Liver (tissue), 9 donors: ENCODE data around the gene SFN. TPM values are rescaled to one million over a fixed set of nuclear protein-coding genes. Genes with fewer than 3 reads are reported as not detected.

ENCODE experiments used
- DNase-seq: peaks from one replicate; pipeline ENCODE4 v3.0.0-alpha.2; 2017; ENCODE audit warnings: low spot score
- H3K27ac ChIP-seq, 2 donors: one replicate each; pipeline ENCODE4 v1.7.0; 2013; ENCODE audit warnings: inconsistent platforms in 2 of 2, low read length in 2 of 2, control low read depth in 1 of 2, low read depth in 1 of 2, mild to moderate bottlenecking in 1 of 2
- H3K27me3 ChIP-seq, 4 donors: one replicate each; pipeline versions ENCODE4 v1.6.1 to v1.7.0; 2013; ENCODE audit warnings: low read length in 3 of 4, inconsistent platforms in 1 of 4, mild to moderate bottlenecking in 1 of 4, moderate library complexity in 1 of 4; ENCODE audit not compliant: control insufficient read depth in 4 of 4, insufficient read depth in 4 of 4
- H3K36me3 ChIP-seq, 4 donors: one replicate each; pipeline versions ENCODE4 v1.6.1 to v1.7.0; 2013; ENCODE audit warnings: low read length in 3 of 4, mild to moderate bottlenecking in 3 of 4, low read depth in 1 of 4, moderate library complexity in 1 of 4; ENCODE audit not compliant: control insufficient read depth in 4 of 4, insufficient read depth in 3 of 4
- H3K4me1 ChIP-seq, 4 donors: one replicate each; pipeline versions ENCODE4 v1.6.1 to v1.7.0; 2013; ENCODE audit warnings: low read length in 3 of 4, mild to moderate bottlenecking in 3 of 4, moderate library complexity in 1 of 4; ENCODE audit not compliant: control insufficient read depth in 4 of 4, insufficient read depth in 4 of 4
- H3K4me3 ChIP-seq, 3 donors: one replicate each; pipeline versions ENCODE4 v1.6.1 to v1.7.0; 2013; ENCODE audit warnings: low read length in 3 of 3, control low read depth in 1 of 3, low read depth in 1 of 3, mild to moderate bottlenecking in 1 of 3
- H3K9ac ChIP-seq, 2 donors: one replicate each; pipeline ENCODE4 v1.7.0; 2013; ENCODE audit warnings: low read length in 2 of 2, mild to moderate bottlenecking in 2 of 2, moderate library complexity in 2 of 2, control low read depth in 1 of 2, low read depth in 1 of 2
- H3K9me3 ChIP-seq, 4 donors: one replicate each; pipeline versions ENCODE4 v1.6.1 to v1.7.0; 2013; ENCODE audit warnings: low read length in 3 of 4; ENCODE audit not compliant: control insufficient read depth in 4 of 4
- ATF3 ChIP-seq: IDR thresholded peaks from 2 replicates; pipeline ENCODE4 v1.6.1; 2016; ENCODE audit warnings: antibody characterized with exemption
- CTCF ChIP-seq: fragments of 150-350 bp; IDR thresholded peaks from 2 replicates; pipeline ENCODE4 v1.5.1; 2017; ENCODE audit warnings: improper control_type of control experiment, low read depth, low read length; ENCODE audit not compliant: missing input control
- FOXA1 ChIP-seq: IDR thresholded peaks from 2 replicates; pipeline ENCODE4 v1.6.1; 2016; ENCODE audit warnings: antibody characterized with exemption
- FOXA2 ChIP-seq: IDR thresholded peaks from 2 replicates; pipeline ENCODE4 v1.6.1; 2016; ENCODE audit warnings: antibody characterized with exemption
- GABPA ChIP-seq, 2 donors: IDR thresholded peaks in 1 of 2; conservative IDR thresholded peaks in 1 of 2; 2 replicates each; pipeline ENCODE4 v1.6.1; 2016; ENCODE audit warnings: antibody characterized with exemption in 2 of 2, mild to moderate bottlenecking in 1 of 2, moderate library complexity in 1 of 2
- HNF4A ChIP-seq, 2 donors: conservative IDR thresholded peaks; 2 replicates each; pipeline ENCODE4 v1.6.1; 2016; ENCODE audit warnings: antibody characterized with exemption in 2 of 2, mild to moderate bottlenecking in 2 of 2
- HNF4G ChIP-seq: IDR thresholded peaks from 2 replicates; pipeline ENCODE4 v1.6.1; 2016; ENCODE audit warnings: antibody characterized with exemption
- JUND ChIP-seq, 2 donors: IDR thresholded peaks; 2 replicates each; pipeline ENCODE4 v1.6.1; 2016; ENCODE audit warnings: antibody characterized with exemption in 2 of 2
- MAX ChIP-seq: IDR thresholded peaks from 2 replicates; pipeline ENCODE4 v1.6.1; 2016; ENCODE audit warnings: antibody characterized with exemption
- NR2F2 ChIP-seq: IDR thresholded peaks from 2 replicates; pipeline ENCODE4 v1.6.1; 2016; ENCODE audit warnings: antibody characterized with exemption
- RAD21 ChIP-seq, 2 donors: IDR thresholded peaks; 2 replicates each; pipeline ENCODE4 v1.6.1; 2016; ENCODE audit warnings: antibody characterized with exemption in 2 of 2, mild to moderate bottlenecking in 2 of 2
- REST ChIP-seq: IDR thresholded peaks from 2 replicates; pipeline ENCODE4 v1.6.1; 2016; ENCODE audit warnings: antibody characterized with exemption, mild to moderate bottlenecking
- RXRA ChIP-seq, 2 donors: IDR thresholded peaks; 2 replicates each; pipeline ENCODE4 v1.6.1; 2017 to 2018; ENCODE audit warnings: antibody characterized with exemption in 2 of 2, mild to moderate bottlenecking in 1 of 2
- SP1 ChIP-seq: IDR thresholded peaks from 2 replicates; pipeline ENCODE4 v1.6.1; 2018; ENCODE audit warnings: antibody characterized with exemption, mild to moderate bottlenecking
- TAF1 ChIP-seq: conservative IDR thresholded peaks from 2 replicates; pipeline ENCODE4 v1.6.1; 2016; ENCODE audit warnings: antibody characterized with exemption, mild to moderate bottlenecking
- YY1 ChIP-seq: IDR thresholded peaks from 2 replicates; pipeline ENCODE4 v1.6.1; 2016; ENCODE audit warnings: antibody characterized with exemption, mild to moderate bottlenecking
- ZBTB33 ChIP-seq: IDR thresholded peaks from 2 replicates; pipeline ENCODE4 v1.6.1; 2016; ENCODE audit warnings: antibody characterized with exemption
- WGBS: extraction: QIAGEN DNeasy Blood & Tissue Kit; methylation state at CpG from one replicate; pipeline ENCODE4 v1.1.7; 2013; 5-methylcytosine and 5-hydroxymethylcytosine counted together
- polyA plus RNA-seq, 2 donors: library from polyadenylated mRNA; stranded (reverse) in 1 of 2; unstranded in 1 of 2; fragments of 200-250 nt in 1 of 2; fragments of >200 nt in 1 of 2; fragmentation: Nextera tagmentation in 1 of 2; extraction: Ambion mirVana in 1 of 2; gene quantifications; one replicate each; pipeline versions ENCODE4 v1.2.1 to v1.2.3, GENCODE V29; 2013 to 2015
- total RNA-seq, 2 donors: library from RNA; depleted of rRNA; stranded (reverse); fragments of >200 nt; gene quantifications; one replicate each; pipeline ENCODE4 v1.2.3, GENCODE V29; 2014
- donor health status: healthy.
- donor health status: healthy.
- donor health status: healthy.
- donor health status: healthy.
- donor health status: healthy.

SFN gene
- total and polyA plus RNA-seq, 4 donors, result 0.17 to 0.69 TPM; not detected in 2

GRCh38 chr1:26877326-26877725 is 14.4 kb downstream of the SFN start:
- Histone ChIP-seq H3K4me3 (no peak overlapping the region), H3K9ac (no peak overlapping the region), H3K9me3 (no peaks in the 10 kb centered on the region), H3K36me3 (peaks cover 6 to 24% (median 19%) of the 10 kb centered on the region in 4 donors), H3K4me1 (peaks cover 0 to 9% (median 6%) of the 10 kb centered on the region in 4 donors), H3K27ac (peak overlapping the region; percentile 35 to 63), H3K27me3 (no peaks in the 10 kb centered on the region)
- WGBS, result 37% methylated on average over 2 of the region's 2 CpGs
- TF ChIP-seq RAD21 (IDR thresholded peaks at IDR 0.05) (no peak), REST (no peak), TAF1 (no peak), ZBTB33 (no peak), RXRA (IDR thresholded peaks at IDR 0.05) (no peak), FOXA1 (no peak), NR2F2 (no peak), CTCF (no peak), HNF4G (no peak), GABPA (IDR thresholded peaks at IDR 0.05 in 1 of 2, conservative IDR thresholded peaks at IDR 0.05 in 1 of 2) (no peak), MAX (no peak), YY1 (no peak), HNF4A (conservative IDR thresholded peaks at IDR 0.05) (no peak), FOXA2 (no peak), SP1 (no peak), ATF3 (no peak), JUND (IDR thresholded peaks at IDR 0.05) (no peak)
- DNase-seq, result no peak

- Histone ChIP-seq H3K9me3 (no peaks in the 10 kb centered on the region), H3K36me3 (peaks cover 11 to 46% (median 41%) of the 10 kb centered on the region in 4 donors), H3K4me3 (no peak overlapping the region), H3K9ac (no peak overlapping the region), H3K4me1 (peaks cover 0 to 9% (median 6%) of the 10 kb centered on the region in 4 donors), H3K27ac (no peak overlapping the region), H3K27me3 (no peaks in the 10 kb centered on the region)
- TF ChIP-seq REST (no peak), ZBTB33 (no peak), ATF3 (no peak), HNF4A (conservative IDR thresholded peaks at IDR 0.05) (no peak), GABPA (IDR thresholded peaks at IDR 0.05 in 1 of 2, conservative IDR thresholded peaks at IDR 0.05 in 1 of 2) (no peak), SP1 (no peak), FOXA1 (no peak), FOXA2 (no peak), YY1 (no peak), NR2F2 (no peak), JUND (IDR thresholded peaks at IDR 0.05) (no peak)
- WGBS, result 94% methylated on average over 4 of the region's 4 CpGs
- DNase-seq, result no peak
Measured at GRCh38 chr1:26879793-26880192, 16.8 kb downstream of the SFN start.
